Measurements from ENCODE around the gene FAM187B.

DNA sequence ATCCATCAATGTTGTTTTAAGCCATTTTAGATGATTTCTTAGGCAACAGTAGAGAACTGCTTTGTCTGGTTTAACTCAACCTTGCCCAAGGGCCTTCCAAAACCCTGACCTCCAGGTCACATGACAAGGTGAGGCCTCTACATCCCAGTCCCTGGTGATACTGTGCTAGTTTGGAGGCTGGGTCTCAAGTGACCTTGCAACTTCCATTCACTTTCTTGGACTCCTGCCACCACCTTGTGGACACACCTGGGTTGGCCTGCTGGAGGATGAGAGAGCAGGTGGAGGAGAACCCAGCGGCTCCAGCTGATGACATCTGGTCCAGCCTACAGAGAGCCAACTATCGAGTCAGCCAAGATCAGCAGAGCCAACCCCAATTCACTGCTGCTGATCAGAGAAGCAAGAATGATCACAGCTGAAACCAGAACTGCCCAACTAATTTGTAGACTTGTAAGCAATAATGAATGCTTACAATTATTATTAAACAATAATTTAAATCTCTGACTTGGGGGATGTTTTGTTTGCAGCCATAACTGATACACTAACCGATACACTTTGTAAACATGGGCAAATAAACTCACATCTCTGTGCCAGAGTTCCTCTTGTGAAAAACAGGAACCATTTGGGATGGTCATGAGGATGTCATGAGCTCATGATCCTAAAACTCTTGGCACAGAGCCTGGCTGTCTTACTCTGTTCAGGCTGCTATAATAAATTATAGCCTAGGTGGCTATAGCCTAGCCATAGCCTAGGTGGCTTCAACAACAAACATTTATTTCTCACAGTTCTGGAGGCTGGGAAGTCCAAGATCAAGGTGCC is 11.5 kb downstream of the FAM187B start:
- TF ChIP-seq ZNF239 (tag by site-specific recombination; IDR thresholded peaks at IDR 0.05), result no peak
- TF ChIP-seq, protein P1, sequence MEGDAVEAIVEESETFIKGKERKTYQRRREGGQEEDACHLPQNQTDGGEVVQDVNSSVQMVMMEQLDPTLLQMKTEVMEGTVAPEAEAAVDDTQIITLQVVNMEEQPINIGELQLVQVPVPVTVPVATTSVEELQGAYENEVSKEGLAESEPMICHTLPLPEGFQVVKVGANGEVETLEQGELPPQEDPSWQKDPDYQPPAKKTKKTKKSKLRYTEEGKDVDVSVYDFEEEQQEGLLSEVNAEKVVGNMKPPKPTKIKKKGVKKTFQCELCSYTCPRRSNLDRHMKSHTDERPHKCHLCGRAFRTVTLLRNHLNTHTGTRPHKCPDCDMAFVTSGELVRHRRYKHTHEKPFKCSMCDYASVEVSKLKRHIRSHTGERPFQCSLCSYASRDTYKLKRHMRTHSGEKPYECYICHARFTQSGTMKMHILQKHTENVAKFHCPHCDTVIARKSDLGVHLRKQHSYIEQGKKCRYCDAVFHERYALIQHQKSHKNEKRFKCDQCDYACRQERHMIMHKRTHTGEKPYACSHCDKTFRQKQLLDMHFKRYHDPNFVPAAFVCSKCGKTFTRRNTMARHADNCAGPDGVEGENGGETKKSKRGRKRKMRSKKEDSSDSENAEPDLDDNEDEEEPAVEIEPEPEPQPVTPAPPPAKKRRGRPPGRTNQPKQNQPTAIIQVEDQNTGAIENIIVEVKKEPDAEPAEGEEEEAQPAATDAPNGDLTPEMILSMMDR (tag by site-specific recombination; IDR thresholded peaks at IDR 0.05), result no peak
- no peak for TF ChIP-seq KLF10 (tag by site-specific recombination; IDR thresholded peaks at IDR 0.05)
